ENCODE data around the gene TSFM. TPM values are rescaled to one million over a fixed set of nuclear protein-coding genes. Genes with fewer than 3 reads are reported as not detected.

Gene TSFM
- total and polyA plus RNA-seq, 2 of the 13 experiments (the other 11 are each of a cell fraction or from before 2014, with no cell fraction given), result 29.8 to 68.3 TPM

DNA sequence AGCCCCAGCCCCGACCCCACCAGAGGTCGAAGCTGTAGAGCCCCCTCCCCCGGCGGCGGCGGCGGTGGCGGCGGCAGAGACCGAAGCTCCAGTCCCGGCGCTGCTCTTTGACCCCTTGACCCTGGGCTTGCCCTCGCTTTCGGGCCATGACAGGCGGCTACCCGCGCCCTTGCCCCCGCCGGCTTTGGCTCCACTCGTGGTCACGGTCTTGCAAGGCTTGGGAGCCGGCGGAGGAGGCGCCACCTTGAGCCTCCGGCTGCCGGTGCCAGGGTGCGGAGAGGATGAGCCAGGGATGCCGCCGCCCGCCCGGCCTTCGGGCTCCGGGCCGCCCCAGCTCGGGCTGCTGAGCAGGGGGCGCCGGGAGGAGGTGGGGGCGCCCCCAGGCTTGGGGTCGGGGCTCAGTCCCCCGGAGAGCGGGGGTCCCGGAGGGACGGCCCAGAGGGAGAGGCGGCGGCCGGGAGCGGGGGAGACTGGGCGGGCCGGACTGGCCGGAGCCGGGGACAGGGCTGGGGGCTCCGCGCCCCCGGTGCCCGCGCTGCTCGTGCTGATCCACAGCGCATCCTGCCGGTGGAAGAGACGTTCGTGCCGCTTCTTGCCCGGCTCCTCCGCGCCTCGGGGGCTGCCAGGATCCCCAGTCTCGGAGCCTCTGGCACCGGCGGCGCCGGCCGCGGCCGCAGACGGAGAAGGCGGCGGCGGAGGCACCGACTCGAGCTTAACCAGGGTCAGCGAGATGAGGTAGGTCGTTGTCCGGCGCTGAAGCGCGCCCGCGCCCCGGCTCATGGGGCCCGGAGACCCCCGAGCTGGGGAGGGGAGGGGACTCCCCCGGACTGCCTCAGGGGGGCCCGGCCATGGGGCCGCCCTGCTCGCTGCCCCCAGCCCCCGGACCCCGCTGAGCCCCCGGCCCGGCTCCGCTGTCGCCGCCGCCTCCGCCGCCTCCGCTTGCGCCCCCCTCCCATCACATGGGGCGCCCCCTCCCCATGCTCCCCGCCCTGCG, 44.8 kb upstream of the TSFM start (continued):
- TF ChIP-seq KLF13 (CRISPR knock-in tag; IDR thresholded peaks at IDR 0.05), result no peak
- TF ChIP-seq, protein P1, sequence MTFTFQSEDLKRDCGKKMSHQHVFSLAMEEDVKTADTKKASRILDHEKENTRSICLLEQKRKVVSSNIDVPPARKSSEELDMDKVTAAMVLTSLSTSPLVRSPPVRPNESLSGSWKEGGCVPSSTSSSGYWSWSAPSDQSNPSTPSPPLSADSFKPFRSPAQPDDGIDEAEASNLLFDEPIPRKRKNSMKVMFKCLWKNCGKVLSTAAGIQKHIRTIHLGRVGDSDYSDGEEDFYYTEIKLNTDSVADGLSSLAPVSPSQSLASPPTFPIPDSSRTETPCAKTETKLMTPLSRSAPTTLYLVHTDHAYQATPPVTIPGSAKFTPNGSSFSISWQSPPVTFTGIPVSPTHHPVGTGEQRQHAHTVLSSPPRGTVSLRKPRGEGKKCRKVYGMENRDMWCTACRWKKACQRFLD (CRISPR knock-in tag; IDR thresholded peaks at IDR 0.05; ENCODE audit: borderline replicate concordance), result 0 out of 2 replicates have a peak, but pooled peaks have one; percentile 17
- TF ChIP-seq, protein P2, sequence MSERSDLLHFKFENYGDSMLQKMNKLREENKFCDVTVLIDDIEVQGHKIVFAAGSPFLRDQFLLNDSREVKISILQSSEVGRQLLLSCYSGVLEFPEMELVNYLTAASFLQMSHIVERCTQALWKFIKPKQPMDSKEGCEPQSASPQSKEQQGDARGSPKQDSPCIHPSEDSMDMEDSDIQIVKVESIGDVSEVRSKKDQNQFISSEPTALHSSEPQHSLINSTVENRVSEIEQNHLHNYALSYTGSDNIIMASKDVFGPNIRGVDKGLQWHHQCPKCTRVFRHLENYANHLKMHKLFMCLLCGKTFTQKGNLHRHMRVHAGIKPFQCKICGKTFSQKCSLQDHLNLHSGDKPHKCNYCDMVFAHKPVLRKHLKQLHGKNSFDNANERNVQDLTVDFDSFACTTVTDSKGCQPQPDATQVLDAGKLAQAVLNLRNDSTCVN (CRISPR knock-in tag; IDR thresholded peaks at IDR 0.05; ENCODE audit: borderline replicate concordance), result no peak
- no peak for TF ChIP-seq ZNF121 (CRISPR knock-in tag; IDR thresholded peaks at IDR 0.05)
- TF ChIP-seq ZNF749 (CRISPR knock-in tag; IDR thresholded peaks at IDR 0.05; ENCODE audit: borderline replicate concordance), result no peak
- no peak for TF ChIP-seq SRSF4 (IDR thresholded peaks at IDR 0.05; ENCODE audit: low read depth, low read length, poor library complexity, severe bottlenecking)
- no peak for TF ChIP-seq FOXP1 (IDR thresholded peaks at IDR 0.05)
- TF ChIP-seq FOXP1 (CRISPR knock-in tag; IDR thresholded peaks at IDR 0.05), result no peak
- no peak for TF ChIP-seq KAT2B (IDR thresholded peaks at IDR 0.05; ENCODE audit: borderline replicate concordance, low read depth, low read length)
- TF ChIP-seq PAWR (CRISPR knock-in tag; IDR thresholded peaks at IDR 0.05; ENCODE audit: borderline replicate concordance), result no peak
- TF ChIP-seq, protein P3, sequence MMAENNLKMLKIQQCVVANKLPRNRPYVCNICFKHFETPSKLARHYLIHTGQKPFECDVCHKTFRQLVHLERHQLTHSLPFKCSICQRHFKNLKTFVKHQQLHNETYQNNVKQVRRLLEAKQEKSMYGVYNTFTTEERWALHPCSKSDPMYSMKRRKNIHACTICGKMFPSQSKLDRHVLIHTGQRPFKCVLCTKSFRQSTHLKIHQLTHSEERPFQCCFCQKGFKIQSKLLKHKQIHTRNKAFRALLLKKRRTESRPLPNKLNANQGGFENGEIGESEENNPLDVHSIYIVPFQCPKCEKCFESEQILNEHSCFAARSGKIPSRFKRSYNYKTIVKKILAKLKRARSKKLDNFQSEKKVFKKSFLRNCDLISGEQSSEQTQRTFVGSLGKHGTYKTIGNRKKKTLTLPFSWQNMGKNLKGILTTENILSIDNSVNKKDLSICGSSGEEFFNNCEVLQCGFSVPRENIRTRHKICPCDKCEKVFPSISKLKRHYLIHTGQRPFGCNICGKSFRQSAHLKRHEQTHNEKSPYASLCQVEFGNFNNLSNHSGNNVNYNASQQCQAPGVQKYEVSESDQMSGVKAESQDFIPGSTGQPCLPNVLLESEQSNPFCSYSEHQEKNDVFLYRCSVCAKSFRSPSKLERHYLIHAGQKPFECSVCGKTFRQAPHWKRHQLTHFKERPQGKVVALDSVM (CRISPR knock-in tag; IDR thresholded peaks at IDR 0.05), result no peak
- TF ChIP-seq, protein P4, sequence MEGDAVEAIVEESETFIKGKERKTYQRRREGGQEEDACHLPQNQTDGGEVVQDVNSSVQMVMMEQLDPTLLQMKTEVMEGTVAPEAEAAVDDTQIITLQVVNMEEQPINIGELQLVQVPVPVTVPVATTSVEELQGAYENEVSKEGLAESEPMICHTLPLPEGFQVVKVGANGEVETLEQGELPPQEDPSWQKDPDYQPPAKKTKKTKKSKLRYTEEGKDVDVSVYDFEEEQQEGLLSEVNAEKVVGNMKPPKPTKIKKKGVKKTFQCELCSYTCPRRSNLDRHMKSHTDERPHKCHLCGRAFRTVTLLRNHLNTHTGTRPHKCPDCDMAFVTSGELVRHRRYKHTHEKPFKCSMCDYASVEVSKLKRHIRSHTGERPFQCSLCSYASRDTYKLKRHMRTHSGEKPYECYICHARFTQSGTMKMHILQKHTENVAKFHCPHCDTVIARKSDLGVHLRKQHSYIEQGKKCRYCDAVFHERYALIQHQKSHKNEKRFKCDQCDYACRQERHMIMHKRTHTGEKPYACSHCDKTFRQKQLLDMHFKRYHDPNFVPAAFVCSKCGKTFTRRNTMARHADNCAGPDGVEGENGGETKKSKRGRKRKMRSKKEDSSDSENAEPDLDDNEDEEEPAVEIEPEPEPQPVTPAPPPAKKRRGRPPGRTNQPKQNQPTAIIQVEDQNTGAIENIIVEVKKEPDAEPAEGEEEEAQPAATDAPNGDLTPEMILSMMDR (CRISPR knock-in tag; IDR thresholded peaks at IDR 0.05), result peak; percentile 41
- TF ChIP-seq, protein P5, sequence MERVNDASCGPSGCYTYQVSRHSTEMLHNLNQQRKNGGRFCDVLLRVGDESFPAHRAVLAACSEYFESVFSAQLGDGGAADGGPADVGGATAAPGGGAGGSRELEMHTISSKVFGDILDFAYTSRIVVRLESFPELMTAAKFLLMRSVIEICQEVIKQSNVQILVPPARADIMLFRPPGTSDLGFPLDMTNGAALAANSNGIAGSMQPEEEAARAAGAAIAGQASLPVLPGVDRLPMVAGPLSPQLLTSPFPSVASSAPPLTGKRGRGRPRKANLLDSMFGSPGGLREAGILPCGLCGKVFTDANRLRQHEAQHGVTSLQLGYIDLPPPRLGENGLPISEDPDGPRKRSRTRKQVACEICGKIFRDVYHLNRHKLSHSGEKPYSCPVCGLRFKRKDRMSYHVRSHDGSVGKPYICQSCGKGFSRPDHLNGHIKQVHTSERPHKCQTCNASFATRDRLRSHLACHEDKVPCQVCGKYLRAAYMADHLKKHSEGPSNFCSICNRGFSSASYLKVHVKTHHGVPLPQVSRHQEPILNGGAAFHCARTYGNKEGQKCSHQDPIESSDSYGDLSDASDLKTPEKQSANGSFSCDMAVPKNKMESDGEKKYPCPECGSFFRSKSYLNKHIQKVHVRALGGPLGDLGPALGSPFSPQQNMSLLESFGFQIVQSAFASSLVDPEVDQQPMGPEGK (CRISPR knock-in tag; IDR thresholded peaks at IDR 0.05), result peak; percentile 51; the same call in 1 of the 2 replicates
- TF ChIP-seq, protein P6, sequence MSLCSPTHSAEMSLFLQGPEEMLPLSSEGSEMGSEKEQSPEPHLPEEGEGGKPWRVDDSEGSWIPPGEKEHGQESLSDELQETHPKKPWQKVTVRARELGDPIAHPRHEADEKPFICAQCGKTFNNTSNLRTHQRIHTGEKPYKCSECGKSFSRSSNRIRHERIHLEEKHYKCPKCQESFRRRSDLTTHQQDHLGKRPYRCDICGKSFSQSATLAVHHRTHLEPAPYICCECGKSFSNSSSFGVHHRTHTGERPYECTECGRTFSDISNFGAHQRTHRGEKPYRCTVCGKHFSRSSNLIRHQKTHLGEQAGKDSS (CRISPR knock-in tag; IDR thresholded peaks at IDR 0.05; ENCODE audit: borderline replicate concordance, low read depth), result no peak
- TF ChIP-seq ZNF569 (CRISPR knock-in tag; IDR thresholded peaks at IDR 0.05; ENCODE audit: borderline replicate concordance), result no peak
- peak; percentile 37; the same call in 1 of the 2 replicates for TF ChIP-seq MTF2 (CRISPR knock-in tag; IDR thresholded peaks at IDR 0.05; ENCODE audit: borderline replicate concordance)
- TF ChIP-seq ZNF619 (CRISPR knock-in tag; IDR thresholded peaks at IDR 0.05), result no peak
- peak; percentile 39; the same call in 1 of the 2 replicates for TF ChIP-seq ZMYM3 (CRISPR knock-in tag; IDR thresholded peaks at IDR 0.05)
